DND-41 (cell line): ENCODE data around the gene MCF2L2.

Source experiments
- ATAC-seq: fragments of 200-7000 bp; cut with Tn5 transposase; 3 replicates; pipeline ENCODE4 v1.9.1; 2021; ENCODE audit warnings: low read depth; ENCODE audit not compliant: insufficient read depth
- DNase-seq: peaks from one replicate; pipeline ENCODE4 v3.0.0-alpha.2; 2020
- H2AFZ ChIP-seq: 2 replicates; pipeline ENCODE4 v1.6.0; 2012; ENCODE audit warnings: low read depth, low read length
- H3K27ac ChIP-seq: 2 replicates; pipeline ENCODE4 v1.5.1; 2012; ENCODE audit warnings: low read length, inconsistent platforms
- H3K27me3 ChIP-seq: fragments of 200-600 bp; sonication (generic); 2 replicates; pipeline ENCODE4 v1.6.0; 2012; ENCODE audit warnings: low read length, mild to moderate bottlenecking, inconsistent platforms; ENCODE audit not compliant: insufficient read depth, poor library complexity
- H3K36me3 ChIP-seq: 2 replicates; pipeline ENCODE4 v1.5.1; 2012; ENCODE audit warnings: low read length, inconsistent platforms; ENCODE audit not compliant: insufficient read depth
- H3K4me1 ChIP-seq: 2 replicates; pipeline ENCODE4 v1.5.1; 2012; ENCODE audit warnings: mild to moderate bottlenecking, low read length; ENCODE audit not compliant: insufficient read depth
- H3K4me2 ChIP-seq: 2 replicates; pipeline ENCODE4 v1.6.0; 2012; ENCODE audit warnings: mild to moderate bottlenecking, moderate library complexity, low read length, inconsistent platforms; ENCODE audit not compliant: insufficient read depth
- H3K4me3 ChIP-seq, 2 experiments: fragments of 200-600 bp in 1 of 2; shearing (Covaris generic) in 1 of 2; 2 replicates each; pipeline ENCODE4 v1.5.1; 2012 to 2016; ENCODE audit warnings: inconsistent platforms in 2 of 2, low read length in 2 of 2, mild to moderate bottlenecking in 2 of 2, low read depth in 1 of 2, moderate library complexity in 1 of 2
- H3K79me2 ChIP-seq: 2 replicates; pipeline ENCODE4 v1.6.0; 2012; ENCODE audit warnings: low read length, inconsistent platforms; ENCODE audit not compliant: insufficient read depth
- H3K9ac ChIP-seq: 2 replicates; pipeline ENCODE4 v1.6.0; 2012; ENCODE audit warnings: low read depth, mild to moderate bottlenecking, inconsistent platforms, low read length, moderate library complexity
- H3K9me3 ChIP-seq: 2 replicates; pipeline ENCODE4 v1.5.1; 2012; ENCODE audit warnings: low read length, moderate library complexity, mild to moderate bottlenecking, inconsistent platforms; ENCODE audit not compliant: insufficient read depth, severe bottlenecking
- H4K20me1 ChIP-seq: 2 replicates; pipeline ENCODE4 v1.6.0; 2012; ENCODE audit warnings: low read length; ENCODE audit not compliant: insufficient read depth
- CTCF ChIP-seq: IDR thresholded peaks from 2 replicates; pipeline ENCODE4 v1.5.1; 2012; ENCODE audit warnings: borderline replicate concordance, low read length, moderate library complexity, mild to moderate bottlenecking; ENCODE audit not compliant: poor library complexity, severe bottlenecking; ENCODE audit errors: extremely low read depth
- EZH2 ChIP-seq: IDR thresholded peaks from 3 replicates; pipeline ENCODE4 v1.6.1; 2012; ENCODE audit warnings: borderline replicate concordance, low read depth, mild to moderate bottlenecking, moderate library complexity, low read length, inconsistent platforms; ENCODE audit not compliant: severe bottlenecking

The MCF2L2 gene

GRCh38 chr3:183385698-183386613 is 42.5 kb downstream of the MCF2L2 start:
- Histone ChIP-seq H3K36me3 (no peaks in the 10 kb centered on the region), H2AFZ (no peak overlapping the region), H3K79me2 (no peaks in the 10 kb centered on the region), H3K9ac (no peak overlapping the region), H3K27me3 (no peaks in the 10 kb centered on the region), H4K20me1 (no peaks in the 10 kb centered on the region), H3K4me3 (no peak overlapping the region), H3K27ac (no peak overlapping the region), H3K4me2 (no peak overlapping the region), H3K9me3 (no peaks in the 10 kb centered on the region), H3K4me1 (no peaks in the 10 kb centered on the region)
- DNase-seq (peak; percentile 55), ATAC-seq (peak; percentile 88)
- TF ChIP-seq EZH2: no peak
- TF ChIP-seq CTCF: peak; percentile 80

GRCh38 chr3:183381673-183382072 is 46.7 kb downstream of the MCF2L2 start:
- H3K79me2 ChIP-seq: no peaks in the 10 kb centered on the region
- H3K9ac ChIP-seq: no peak overlapping the region
- H3K27me3 ChIP-seq: no peaks in the 10 kb centered on the region
- no peaks in the 10 kb centered on the region for H4K20me1 ChIP-seq
- TF ChIP-seq CTCF (no peak), EZH2 (no peak)
- H2AFZ ChIP-seq: no peak overlapping the region
- H3K9me3 ChIP-seq: no peaks in the 10 kb centered on the region
- no peak overlapping the region for H3K4me3 ChIP-seq
- no peak overlapping the region for H3K27ac ChIP-seq
- ATAC-seq: no peak
- DNase-seq: no peak
- H3K36me3 ChIP-seq: no peaks in the 10 kb centered on the region
- H3K4me1 ChIP-seq: no peaks in the 10 kb centered on the region
- no peak overlapping the region for H3K4me2 ChIP-seq

- no peak overlapping the region for H3K4me2 ChIP-seq
- H3K27me3 ChIP-seq: no peaks in the 10 kb centered on the region
- ATAC-seq: no peak
- no peak for DNase-seq
- no peak overlapping the region for H3K4me3 ChIP-seq
- no peaks in the 10 kb centered on the region for H3K4me1 ChIP-seq
- H3K27ac ChIP-seq: no peak overlapping the region
- no peak overlapping the region for H3K9ac ChIP-seq
- TF ChIP-seq CTCF (no peak), EZH2 (no peak)
- no peaks in the 10 kb centered on the region for H3K9me3 ChIP-seq
- no peaks in the 10 kb centered on the region for H3K36me3 ChIP-seq
- no peaks in the 10 kb centered on the region for H3K79me2 ChIP-seq
- H2AFZ ChIP-seq: no peak overlapping the region
- H4K20me1 ChIP-seq: no peaks in the 10 kb centered on the region
Measured at GRCh38 chr3:183381179-183381578, 47.2 kb downstream of the MCF2L2 start.
